Neural progenitor cell (in vitro differentiated cells): ENCODE data around the gene UGT1A6. TPM values are rescaled to one million over a fixed set of nuclear protein-coding genes. Genes with fewer than 3 reads are reported as not detected.

Source experiments
- DNase-seq: peaks from one replicate; pipeline ENCODE4 v3.0.0-alpha.2; 2016; ENCODE audit warnings: low spot score
- H2AFZ ChIP-seq: fragments of 200-600 bp; sonication (generic); replicated peaks from 2 replicates; pipeline ENCODE4 v1.6.1; 2016; ENCODE audit warnings: antibody characterized with exemption
- H3F3A ChIP-seq: fragments of 200-600 bp; sonication (generic); 2 replicates; pipeline ENCODE4 v1.6.1; 2016; ENCODE audit warnings: antibody characterized with exemption, low read depth
- H3K27ac ChIP-seq: fragments of 200-600 bp; sonication (generic); 2 replicates; pipeline ENCODE4 v1.5.1; 2016; ENCODE audit warnings: mild to moderate bottlenecking
- H3K27me3 ChIP-seq: fragments of 200-600 bp; sonication (generic); 2 replicates; pipeline ENCODE4 v1.6.1; 2016; ENCODE audit warnings: mild to moderate bottlenecking, moderate library complexity
- H3K36me3 ChIP-seq: fragments of 200-600 bp; sonication (generic); 2 replicates; pipeline ENCODE4 v1.5.1; 2016
- H3K4me1 ChIP-seq: fragments of 200-600 bp; sonication (generic); 2 replicates; pipeline ENCODE4 v1.6.1; 2016; ENCODE audit warnings: mixed run types
- H3K4me2 ChIP-seq: fragments of 200-600 bp; sonication (generic); 2 replicates; pipeline ENCODE4 v1.6.1; 2016
- H3K4me3 ChIP-seq: fragments of 200-600 bp; sonication (generic); 2 replicates; pipeline ENCODE4 v1.5.1; 2016
- H3K79me2 ChIP-seq: fragments of 200-600 bp; sonication (generic); 2 replicates; pipeline ENCODE4 v1.6.1; 2016; ENCODE audit warnings: low read depth
- H3K9ac ChIP-seq: fragments of 200-600 bp; sonication (generic); 2 replicates; pipeline ENCODE4 v1.6.1; 2016
- H3K9me3 ChIP-seq: fragments of 200-600 bp; sonication (generic); 2 replicates; pipeline ENCODE4 v1.5.1; 2016; ENCODE audit warnings: low read depth
- H4K20me1 ChIP-seq: fragments of 200-600 bp; sonication (generic); 2 replicates; pipeline ENCODE4 v1.6.1; 2016; ENCODE audit warnings: low read depth
- H3K27ac Mint-ChIP-seq: 3 replicates; pipeline ENCODE4 v1.8.0; 2021; ENCODE audit warnings: mixed read lengths
- H3K27me3 Mint-ChIP-seq: 2 replicates; pipeline ENCODE4 v1.8.0; 2022; ENCODE audit warnings: low read depth, mild to moderate bottlenecking, inconsistent platforms, moderate library complexity, mixed read lengths; ENCODE audit not compliant: insufficient read depth
- H3K36me3 Mint-ChIP-seq: 3 replicates; pipeline ENCODE4 v1.8.0; 2021; ENCODE audit warnings: mixed read lengths
- H3K4me1 Mint-ChIP-seq: 3 replicates; pipeline ENCODE4 v1.8.0; 2021; ENCODE audit warnings: mixed read lengths
- H3K4me3 Mint-ChIP-seq: 3 replicates; pipeline ENCODE4 v1.8.0; 2021; ENCODE audit warnings: mild to moderate bottlenecking, moderate library complexity, mixed read lengths
- H3K9me3 Mint-ChIP-seq: 3 replicates; pipeline ENCODE4 v1.8.0; 2020; ENCODE audit warnings: mixed read lengths
- CTCF ChIP-seq: fragments of 200-600 bp; sonication (generic); IDR thresholded peaks from 2 replicates; pipeline ENCODE4 v1.5.1; 2017; ENCODE audit warnings: antibody characterized with exemption, mild to moderate bottlenecking
- EZH2 ChIP-seq: fragments of 200-600 bp; sonication (generic); IDR thresholded peaks from 2 replicates; pipeline ENCODE4 v1.6.1; 2017; ENCODE audit warnings: antibody characterized with exemption, mild to moderate bottlenecking, moderate library complexity
- EZH2phosphoT487 ChIP-seq: fragments of 200-600 bp; sonication (generic); IDR thresholded peaks from 2 replicates; pipeline ENCODE4 v1.6.1; 2017; ENCODE audit warnings: antibody characterized with exemption
- total RNA-seq: library from RNA; depleted of rRNA; stranded (reverse); fragments of >200 nt; gene quantifications from 2 replicates; pipeline ENCODE4 v1.2.3, GENCODE V29; 2015; ENCODE audit warnings: low replicate concordance

The UGT1A6 gene
- total RNA-seq, 1 donor from 2014 or later, result not detected

GRCh38 chr2:233668605-233669260 is 24.0 kb upstream of the UGT1A6 start:
- H3K27ac ChIP-seq, result no peak overlapping the region
- H3K9ac ChIP-seq, result no peak overlapping the region
- Mint-ChIP-seq H3K27me3 (peaks cover 4% of the 10 kb centered on the region), H3K4me1 (no peaks in the 10 kb centered on the region), H3K36me3 (no peaks in the 10 kb centered on the region), H3K4me3 (no peak overlapping the region), H3K27ac (no peak overlapping the region), H3K9me3 (no peaks in the 10 kb centered on the region)
- DNase-seq, result no peak
- no peaks in the 10 kb centered on the region for H3K36me3 ChIP-seq
- no peaks in the 10 kb centered on the region for H3K4me1 ChIP-seq
- H3K4me3 ChIP-seq, result no peak overlapping the region
- H3K4me2 ChIP-seq, result no peak overlapping the region
- H4K20me1 ChIP-seq, result no peaks in the 10 kb centered on the region
- no peaks in the 10 kb centered on the region for H3F3A ChIP-seq
- no peak for TF ChIP-seq EZH2
- TF ChIP-seq CTCF, result no peak
- no peak for TF ChIP-seq EZH2phosphoT487
- no peaks in the 10 kb centered on the region for H3K79me2 ChIP-seq
- no peak overlapping the region for H2AFZ ChIP-seq
- H3K9me3 ChIP-seq, result no peaks in the 10 kb centered on the region
- no peaks in the 10 kb centered on the region for H3K27me3 ChIP-seq

GRCh38 chr2:233671290-233672161 is 21.2 kb upstream of the UGT1A6 start, which contains the start of gene UGT1A9:
Gene UGT1A9 (plus strand): TSS chr2:233671898. CDS start chr2:233671935, 37 bp downstream.
- H3K4me1 Mint-ChIP-seq, result no peaks in the 10 kb centered on the region
- peaks cover 2% of the 10 kb centered on the region for H3K27me3 Mint-ChIP-seq

GRCh38 chr2:233672886-233673285 is 19.8 kb upstream of the UGT1A6 start:
- Histone ChIP-seq H3K9ac (no peak overlapping the region), H4K20me1 (no peaks in the 10 kb centered on the region), H3K36me3 (no peaks in the 10 kb centered on the region), H3K4me1 (no peaks in the 10 kb centered on the region), H2AFZ (no peak overlapping the region), H3K79me2 (no peaks in the 10 kb centered on the region), H3K27me3 (no peaks in the 10 kb centered on the region), H3F3A (no peaks in the 10 kb centered on the region), H3K27ac (no peak overlapping the region), H3K4me3 (no peak overlapping the region), H3K4me2 (no peak overlapping the region), H3K9me3 (no peaks in the 10 kb centered on the region)
- Mint-ChIP-seq H3K4me3 (no peak overlapping the region), H3K36me3 (no peaks in the 10 kb centered on the region), H3K27ac (no peak overlapping the region), H3K27me3 (peaks cover 2% of the 10 kb centered on the region), H3K9me3 (no peaks in the 10 kb centered on the region), H3K4me1 (no peaks in the 10 kb centered on the region)
- no peak for DNase-seq
- TF ChIP-seq CTCF (no peak), EZH2phosphoT487 (no peak), EZH2 (no peak)

More at GRCh38 chr2:233671290-233672161, 21.2 kb upstream of the UGT1A6 start, which contains the start of gene UGT1A9:
- no peak within 1 kb of the TSS for H3K4me3 Mint-ChIP-seq
- no peaks in the 10 kb centered on the region for H3K9me3 ChIP-seq
- TF ChIP-seq CTCF (no peak), EZH2phosphoT487 (no peak), EZH2 (no peak)
- no peaks in the 10 kb centered on the region for H3K4me1 ChIP-seq
- no peaks in the 10 kb centered on the region for H3K9me3 Mint-ChIP-seq
- H3K4me2 ChIP-seq, result no peak within 1 kb of the TSS
- no peak within 1 kb of the TSS for H3K27ac Mint-ChIP-seq
- no peak within 1 kb of the TSS for H3K9ac ChIP-seq
- no peaks in the 10 kb centered on the region for H3F3A ChIP-seq
- H3K79me2 ChIP-seq, result no peaks in the 10 kb centered on the region
- H3K36me3 ChIP-seq, result no peaks in the 10 kb centered on the region
- no peaks in the 10 kb centered on the region for H3K36me3 Mint-ChIP-seq
- no peak within 1 kb of the TSS for H3K4me3 ChIP-seq
- H3K27me3 ChIP-seq, result no peaks in the 10 kb centered on the region
- no peak within 1 kb of the TSS for H2AFZ ChIP-seq
- no peak within 1 kb of the TSS for H3K27ac ChIP-seq
- H4K20me1 ChIP-seq, result no peaks in the 10 kb centered on the region
- DNase-seq, result no peak
